Stimulated activated CD8-positive, alpha-beta memory T cell treated with anti-CD3 and anti-CD28 coated beads, Interleukin-12 subunit alpha, Interleukin-12 subunit beta, amount 100 ng/mL, for 4 hours (primary cell): ENCODE data around the gene MORN4.
"Not testable (repeated sequence)": the region's sequence is repeated elsewhere in the genome, so short reads cannot be mapped to it uniquely, and the experiment has no call there.

Experiments
- DNase-seq: peaks from one replicate; pipeline ENCODE4 v3.0.0-alpha.2; 2020; ENCODE audit warnings: low read depth

MORN4 gene

DNA sequence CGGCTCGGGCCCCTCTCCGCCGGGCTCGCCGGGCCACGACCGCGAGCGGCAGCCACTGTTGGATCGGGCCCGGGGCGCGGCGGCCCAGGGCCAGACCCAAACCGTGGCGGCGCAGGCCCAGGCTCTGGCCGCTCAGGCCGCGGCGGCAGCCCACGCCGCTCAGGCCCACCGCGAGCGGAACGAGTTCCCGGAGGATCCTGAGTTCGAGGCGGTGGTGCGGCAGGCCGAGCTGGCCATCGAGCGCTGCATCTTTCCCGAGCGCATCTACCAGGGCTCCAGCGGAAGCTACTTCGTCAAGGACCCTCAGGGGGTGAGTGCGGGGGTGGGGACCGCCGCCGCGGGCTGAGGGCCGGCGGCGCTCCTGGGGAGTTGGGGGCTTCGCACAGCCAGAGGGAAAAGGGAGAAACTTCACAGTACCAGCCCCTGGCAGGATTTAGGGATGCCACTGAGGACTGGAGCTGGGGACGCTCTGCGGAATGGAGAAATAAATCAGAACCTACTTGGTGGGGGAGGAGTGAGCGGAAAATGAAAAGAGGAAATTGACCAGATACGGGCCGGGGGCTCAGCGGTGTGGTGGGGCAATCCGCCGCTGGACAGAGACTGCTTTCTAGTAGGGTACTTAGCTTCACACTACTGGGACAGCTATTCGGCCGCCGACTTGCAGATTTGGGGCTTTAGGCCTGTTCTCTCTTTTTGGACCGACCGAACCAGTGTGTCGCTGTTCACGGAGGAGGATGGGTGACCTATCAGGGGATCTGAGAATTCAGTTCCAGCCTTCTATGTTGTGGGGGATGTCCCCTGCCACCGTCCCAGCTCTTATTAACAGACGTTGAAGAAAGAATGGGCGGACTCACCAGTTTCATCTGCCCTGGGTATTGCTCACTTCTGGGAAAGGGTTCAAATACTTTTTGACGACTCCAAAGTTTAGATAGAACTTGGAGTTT is 7.8 kb upstream of the MORN4 start:
- no peak for DNase-seq

DNA sequence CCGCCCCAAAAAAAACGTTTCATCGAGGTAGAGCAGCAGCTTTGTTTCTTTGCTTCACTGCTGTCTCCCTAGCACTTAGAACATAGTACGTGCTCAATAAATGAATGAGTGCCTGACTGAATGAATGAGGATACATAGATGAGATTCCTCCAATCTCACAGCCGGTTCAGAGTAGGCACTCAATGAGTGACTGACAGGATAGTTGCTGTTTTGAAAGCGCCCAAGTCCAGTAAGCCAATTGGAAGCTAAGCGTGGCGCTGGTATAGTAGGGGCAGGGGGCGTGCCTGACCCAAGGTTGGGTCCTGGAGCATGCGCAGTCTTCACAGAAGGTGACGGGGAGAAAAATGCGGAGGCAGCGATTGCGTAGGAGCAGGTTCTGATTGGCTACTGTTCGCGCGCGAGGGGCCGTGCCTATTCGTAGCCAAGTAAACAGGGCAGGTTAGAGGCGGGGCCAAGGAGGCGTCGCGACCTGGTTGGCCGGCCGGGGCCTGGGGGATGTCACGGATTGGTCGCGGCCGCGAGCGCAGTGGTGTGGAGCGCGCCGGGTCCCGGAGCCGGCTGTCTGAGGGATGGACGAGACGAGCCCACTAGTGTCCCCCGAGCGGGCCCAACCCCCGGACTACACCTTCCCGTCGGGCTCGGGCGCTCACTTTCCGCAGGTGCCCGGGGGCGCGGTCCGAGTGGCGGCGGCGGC is 7.0 kb upstream of the MORN4 start, which contains the start of gene PI4K2A:
Gene PI4K2A, plus strand, starts transcription at position 498 of the 694 bp plus-strand sequence. Its CDS starts 72 bp downstream, at position 570.
- DNase-seq = peak; percentile 98

DNA sequence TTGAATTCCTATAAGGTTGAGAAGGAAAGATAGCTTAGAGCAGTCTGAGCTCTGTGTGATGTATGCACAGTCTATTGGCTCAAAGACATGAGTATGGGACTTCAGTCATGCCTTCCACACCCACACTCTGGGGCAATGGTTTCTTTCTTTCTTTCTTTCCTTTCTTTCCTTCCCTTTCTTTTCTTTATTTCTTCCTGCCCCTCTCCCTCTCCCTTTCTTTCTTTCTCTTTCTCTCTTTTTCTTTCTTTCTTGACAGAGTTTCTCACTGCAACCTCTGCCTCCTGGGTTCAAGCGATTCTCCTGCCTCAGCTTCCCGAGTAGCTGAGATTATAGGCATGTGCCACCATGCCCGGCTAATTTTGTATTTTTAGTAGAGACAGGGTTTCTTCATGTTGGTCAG is 5.8 kb upstream of the MORN4 start:
- DNase-seq = not testable (repeated sequence)

DNA sequence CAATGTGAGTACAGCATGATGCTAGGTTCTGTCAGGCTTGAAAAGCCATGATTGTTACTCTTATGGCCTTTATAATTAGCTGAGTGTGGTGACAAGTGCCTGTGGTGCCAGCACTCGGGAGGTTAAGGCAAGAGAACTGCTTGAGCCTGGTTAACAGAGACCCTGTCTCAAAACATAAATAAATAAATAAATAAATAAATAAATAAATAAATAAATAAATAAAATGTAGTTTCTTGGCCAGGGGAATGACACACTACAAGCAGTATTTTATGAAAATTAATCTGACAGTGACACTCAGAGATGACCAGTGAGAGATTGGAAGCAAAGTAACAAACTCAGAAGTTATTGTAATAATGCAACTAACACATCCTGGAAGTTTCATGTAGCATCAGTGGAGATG is 2.3 kb upstream of the MORN4 start:
- no peak for DNase-seq

DNA sequence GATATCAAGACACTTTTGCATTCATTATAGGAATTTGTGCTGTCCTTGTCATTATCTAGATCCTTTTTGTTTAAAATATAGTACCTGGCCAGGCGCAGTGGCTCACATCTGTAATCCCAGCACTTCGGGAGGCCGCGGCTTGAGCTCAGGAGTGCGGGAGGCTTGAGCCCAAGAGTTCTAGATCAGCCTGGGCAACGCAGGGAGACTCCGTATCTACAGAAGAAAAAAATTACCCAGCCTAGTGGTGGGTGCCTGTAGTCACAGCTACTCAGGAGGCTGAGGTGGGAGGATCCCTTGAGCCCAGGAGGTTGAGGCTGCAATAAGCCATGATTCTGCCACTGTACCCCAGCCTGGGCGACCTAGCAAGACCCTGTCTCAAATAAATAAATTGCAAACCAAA is 621 bp upstream of the MORN4 start:
- no peak for DNase-seq

DNA sequence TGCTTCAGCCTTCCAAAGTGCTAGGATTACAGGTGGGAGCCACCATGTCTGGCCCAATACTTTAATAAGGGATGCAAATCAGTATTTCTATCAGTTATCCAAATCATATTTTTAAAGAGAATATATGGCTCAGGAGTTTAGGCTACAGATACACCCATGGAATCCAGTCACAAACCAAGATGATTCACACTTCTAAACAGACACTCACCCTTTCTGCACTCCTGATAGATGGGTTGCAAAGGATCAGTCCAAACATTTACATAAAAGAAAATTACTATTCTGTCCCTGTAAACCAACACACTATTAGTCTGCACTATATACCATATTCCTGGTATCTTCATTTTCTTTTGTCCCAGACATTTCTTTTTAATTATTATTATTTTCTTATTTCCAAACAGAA is 2.2 kb downstream of the MORN4 start:
- no peak for DNase-seq

DNA sequence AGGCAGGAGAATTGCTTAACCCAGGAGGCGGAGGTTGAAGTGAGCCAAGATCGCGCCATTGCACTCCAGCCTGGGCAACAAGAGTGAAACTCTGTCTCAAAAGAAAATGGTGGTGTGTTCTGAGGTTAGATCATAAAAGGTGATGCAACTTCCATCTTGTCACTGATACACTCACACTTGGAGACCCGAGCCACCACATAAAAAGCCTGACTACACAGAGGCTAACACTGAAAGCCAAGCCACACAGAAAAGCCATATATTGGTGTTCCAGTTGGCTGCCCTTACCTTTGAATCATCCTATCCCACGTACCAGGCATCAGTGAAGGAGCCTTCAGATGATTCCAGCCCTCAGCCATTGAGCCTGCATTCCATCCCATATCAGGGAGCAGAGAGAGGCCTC is 4.0 kb downstream of the MORN4 start:
- no peak for DNase-seq

DNA sequence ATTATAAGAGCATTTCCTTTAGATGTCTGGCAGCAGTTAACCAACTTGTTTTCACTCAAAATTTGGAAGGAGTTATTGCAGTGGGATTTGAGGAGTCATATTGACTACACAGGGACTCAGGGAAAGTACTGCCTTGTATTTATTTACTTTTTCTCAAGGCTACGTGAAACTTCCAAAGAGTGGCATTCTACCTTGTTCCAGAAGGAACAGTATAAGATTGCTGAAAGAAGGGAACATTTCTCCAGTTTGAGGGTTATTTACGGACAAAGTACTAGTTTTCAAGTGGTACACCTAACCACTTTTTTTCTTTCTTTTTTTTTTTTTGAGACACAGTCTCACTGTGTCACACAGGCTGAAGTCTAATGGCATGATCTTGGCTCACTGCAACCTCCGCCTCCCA is 5.1 kb downstream of the MORN4 start:
- no peak for DNase-seq

DNA sequence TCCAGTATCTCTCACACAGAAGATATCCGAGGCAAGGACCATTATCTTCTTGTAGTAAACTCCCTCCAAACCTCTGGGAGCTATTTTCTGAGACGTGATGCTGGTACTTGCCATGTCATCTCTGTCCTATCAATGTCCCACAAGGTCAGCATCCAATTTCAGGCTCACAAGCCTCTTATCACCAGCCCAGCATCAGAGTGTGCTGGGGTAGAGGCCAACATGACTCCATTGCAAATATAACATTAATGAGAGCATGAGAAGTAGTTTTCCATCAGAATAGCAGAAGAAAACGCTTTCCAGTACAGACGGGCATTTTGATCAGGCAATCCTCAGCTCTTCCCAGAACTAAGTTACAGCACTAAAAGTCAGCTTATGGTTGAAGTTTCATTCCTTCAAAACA is 5.6 kb downstream of the MORN4 start:
- DNase-seq = no peak

DNA sequence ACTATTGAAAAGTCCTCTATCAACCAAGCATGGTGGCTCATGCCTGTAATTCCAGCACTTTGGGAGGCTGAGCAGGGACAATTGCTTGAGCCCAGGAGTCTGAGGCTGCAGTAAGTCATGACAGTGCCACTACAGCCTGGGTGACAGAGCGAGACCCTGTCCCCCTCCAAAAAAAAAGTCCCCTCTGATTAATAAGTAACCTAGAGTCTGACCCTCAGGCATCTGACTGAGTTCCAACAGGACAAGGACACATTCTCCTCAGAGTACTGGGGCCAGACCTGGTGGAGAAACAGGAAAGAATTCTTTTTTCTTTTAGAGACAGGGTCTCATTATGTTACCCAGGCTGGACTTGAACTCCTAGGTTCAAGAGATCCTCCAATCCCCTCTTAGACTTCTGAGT is 10.0 kb downstream of the MORN4 start:
- DNase-seq = no peak

DNA sequence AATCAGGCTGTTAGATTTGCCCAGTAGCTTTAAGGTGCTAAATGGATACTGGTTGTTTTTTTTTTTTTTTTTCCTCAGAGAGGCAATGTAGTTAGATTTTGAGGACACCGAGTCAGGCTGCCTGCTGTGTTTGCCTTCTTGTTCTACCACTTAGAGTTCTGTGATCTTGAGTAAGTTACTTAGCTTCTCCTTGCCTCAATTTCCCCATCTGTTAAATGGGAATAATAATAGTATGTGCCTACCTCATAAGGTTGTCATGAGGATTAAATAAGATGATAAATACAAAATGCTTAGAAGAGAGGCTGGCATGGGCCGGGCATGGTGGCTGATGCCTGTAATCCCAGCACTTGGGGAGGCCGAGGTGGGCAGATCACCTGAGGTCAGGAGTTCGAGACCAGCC is 14.6 kb downstream of the MORN4 start:
- DNase-seq = no peak

DNA sequence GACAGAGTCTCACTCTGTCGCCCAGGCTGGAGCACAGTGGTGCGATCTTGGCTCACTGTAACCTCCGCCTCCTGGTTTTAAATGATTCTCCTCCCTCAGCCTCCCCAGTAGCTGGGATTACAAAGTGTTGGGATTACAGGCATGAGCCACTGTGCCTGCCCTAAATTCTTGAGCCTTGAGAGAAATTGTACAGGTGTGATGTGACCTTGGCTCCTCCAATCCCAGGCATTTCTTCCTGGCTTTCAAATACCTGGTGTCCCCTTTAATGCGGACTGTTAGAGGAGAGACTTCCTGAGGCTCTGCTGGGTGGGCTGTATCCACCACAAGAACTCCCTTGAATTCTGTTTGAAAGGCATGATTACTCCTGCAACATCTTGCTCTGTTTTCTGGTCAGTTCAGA is 15.0 kb downstream of the MORN4 start:
- DNase-seq = no peak

DNA sequence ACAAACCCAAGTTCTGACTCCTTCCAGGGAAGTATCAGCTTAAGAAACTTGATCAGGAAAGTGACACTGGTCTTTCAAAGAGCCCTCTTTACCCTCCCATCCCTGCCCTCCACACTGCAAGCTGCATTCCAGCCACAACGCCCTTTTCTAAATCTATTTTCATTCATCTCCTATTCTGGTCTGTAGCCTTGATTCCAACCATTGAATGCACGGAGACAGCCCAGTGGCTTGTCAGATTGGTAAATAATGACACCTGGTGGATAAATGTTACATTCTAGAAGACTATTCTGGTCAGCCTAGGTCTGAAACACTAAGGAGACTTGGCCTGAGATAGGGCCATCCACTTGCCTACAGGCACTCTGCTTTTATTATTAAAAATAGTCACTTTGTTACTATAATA is 20.9 kb downstream of the MORN4 start:
- DNase-seq = no peak

DNA sequence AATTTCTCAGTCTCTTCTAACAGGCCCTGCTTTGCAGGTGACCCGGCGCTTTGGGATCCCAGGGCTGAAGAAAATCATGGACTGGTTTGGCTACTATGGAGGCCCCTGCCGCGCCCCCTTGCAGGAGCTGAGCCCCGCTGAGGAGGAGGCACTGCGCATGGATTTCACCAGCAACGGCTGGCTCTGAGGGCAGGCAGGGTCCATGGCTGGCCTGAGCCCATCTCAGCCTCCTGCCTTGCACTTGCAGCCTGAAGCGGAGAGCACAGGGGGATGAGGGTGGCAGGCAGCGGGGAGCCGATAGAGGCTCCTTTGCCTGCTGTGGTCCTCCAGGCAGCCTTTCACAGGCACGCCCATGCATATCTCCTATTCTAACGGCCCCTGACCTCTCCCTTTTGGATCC is 21.8 kb downstream of the MORN4 start:
- no peak for DNase-seq

DNA sequence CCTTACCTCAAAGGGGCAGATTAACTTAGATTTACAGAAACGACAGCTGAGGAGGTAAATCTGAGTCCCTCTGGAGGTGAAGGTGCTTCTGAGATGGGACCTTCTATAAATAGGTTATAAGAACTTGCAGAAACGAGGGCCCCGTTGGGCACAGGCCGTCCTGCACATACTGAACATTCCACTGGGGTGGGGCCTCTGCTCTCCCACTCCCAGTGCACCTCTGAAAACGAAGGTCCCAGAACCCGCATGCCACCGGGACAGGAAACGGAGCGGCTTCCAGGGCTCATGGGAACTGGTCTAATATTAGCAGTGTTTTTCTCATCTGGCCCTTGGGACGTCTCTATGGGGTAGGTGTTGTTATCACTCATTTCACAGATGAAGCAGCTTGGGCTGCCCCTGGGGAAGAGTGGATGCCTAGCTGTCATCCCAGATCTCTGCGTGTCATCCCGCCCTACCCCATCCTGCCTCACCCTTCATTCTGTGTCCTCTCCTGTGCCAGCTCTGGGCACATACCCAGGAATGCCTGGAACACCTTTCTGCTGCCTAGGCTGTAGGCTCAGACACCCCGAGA is 24.2 kb downstream of the MORN4 start:
- DNase-seq = no peak

DNA sequence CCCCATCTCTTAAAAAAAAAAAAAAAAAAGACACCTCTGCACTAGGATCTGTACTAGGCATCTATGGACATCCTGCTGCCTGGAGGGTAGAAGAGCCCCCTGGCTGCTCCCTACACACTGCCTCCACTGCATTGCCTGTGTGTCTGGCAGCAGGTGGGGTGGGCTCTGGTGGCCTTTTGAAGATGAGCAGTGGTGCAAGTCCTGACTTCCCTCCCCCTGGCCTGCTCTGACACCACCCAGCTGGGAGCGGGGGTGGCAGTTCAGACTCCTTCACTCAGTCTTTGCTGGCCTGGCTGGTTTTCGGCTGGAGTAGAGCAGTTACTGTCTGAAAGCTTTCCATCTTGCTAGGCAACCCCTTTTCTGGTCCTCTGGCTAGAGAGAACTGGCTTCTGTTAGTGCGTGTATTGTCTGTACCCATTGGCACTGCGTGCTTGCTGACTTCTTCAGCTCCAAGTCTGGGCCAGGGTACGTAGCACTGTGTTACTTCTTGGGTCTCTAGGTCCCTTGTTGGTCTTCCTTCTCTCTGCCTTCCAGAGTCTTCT is 26.1 kb downstream of the MORN4 start:
- no peak for DNase-seq

DNA sequence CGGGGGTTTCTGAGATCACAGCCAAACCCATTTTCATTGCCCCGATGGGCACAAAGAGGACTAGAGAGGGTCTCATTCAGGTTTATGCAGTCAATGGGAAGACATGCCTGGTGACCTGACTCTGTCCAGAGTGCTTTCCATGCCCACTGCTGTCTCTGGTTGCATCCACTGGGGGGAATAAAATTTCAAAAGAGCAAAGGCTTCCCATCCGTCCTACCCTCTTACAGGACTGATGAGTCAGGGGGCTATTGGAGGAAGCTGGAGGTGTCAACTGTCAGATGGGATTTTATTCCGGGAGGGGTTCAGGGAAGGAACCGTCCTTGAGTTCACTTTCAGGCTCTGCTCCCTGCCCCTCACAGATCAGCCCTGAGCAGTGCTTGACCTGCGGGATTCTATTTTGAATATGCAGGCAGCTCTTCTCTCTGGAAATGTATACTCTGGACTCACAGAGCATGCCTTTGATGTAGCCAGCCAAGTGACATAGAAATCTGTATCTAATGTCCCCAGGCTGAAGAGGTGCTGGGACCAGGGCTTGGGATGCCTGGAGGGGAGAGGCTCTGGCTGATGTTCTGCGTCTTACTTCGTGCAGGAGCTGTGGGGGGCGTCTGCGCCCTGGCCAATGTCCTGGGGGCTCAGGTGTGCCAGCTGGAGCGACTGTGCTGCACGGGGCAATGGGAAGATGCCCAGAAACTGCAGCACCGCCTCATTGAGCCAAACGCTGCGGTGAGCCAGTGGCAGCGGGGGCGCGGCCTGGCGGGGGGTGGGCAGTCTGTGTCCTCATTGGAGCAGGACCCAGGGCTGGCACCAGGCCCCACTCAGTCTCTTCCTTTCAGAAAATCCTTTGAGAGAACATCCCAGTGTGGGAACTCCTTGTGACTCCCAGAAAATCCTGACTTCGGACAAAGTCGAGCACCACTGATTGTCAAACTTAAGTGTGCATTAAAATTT is 31.8 kb downstream of the MORN4 start:
- DNase-seq = no peak

DNA sequence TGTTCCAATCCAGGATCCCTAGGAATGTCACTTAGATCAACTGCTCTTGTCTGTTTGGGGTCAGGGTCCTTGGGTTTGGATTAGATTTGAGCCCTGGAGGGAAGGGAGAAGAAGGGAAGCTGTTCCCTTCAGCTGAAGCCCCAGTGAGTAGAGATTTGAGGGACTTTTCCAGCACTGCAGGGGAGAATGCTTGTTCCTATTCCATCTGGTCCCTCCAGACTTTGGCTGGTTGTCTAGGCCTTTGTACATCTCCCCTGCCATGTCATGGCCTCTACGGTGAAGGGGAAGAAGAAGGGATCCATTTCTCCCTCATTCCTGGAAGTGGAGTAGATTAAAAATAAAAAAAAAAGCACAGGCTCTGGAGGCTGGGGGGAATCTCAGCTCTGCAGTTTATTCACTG is 32.7 kb downstream of the MORN4 start:
- no peak for DNase-seq

DNA sequence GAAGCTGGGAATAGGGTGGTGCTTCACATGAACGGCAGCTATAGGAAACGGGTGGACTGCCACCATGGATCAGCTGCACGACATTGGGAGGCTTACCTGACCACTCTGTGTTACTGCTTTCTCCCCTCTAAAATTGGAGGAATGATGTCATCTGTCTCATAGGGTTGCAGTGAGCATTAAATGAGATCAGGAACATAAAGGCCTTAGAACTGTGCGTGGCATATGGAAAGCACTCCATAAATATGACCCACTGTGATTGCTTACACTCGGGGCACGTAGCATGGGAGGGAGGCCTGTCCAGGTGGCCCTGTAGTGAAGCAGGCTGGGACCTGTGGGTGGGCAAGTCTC is 34.1 kb downstream of the MORN4 start:
- no peak for DNase-seq

DNA sequence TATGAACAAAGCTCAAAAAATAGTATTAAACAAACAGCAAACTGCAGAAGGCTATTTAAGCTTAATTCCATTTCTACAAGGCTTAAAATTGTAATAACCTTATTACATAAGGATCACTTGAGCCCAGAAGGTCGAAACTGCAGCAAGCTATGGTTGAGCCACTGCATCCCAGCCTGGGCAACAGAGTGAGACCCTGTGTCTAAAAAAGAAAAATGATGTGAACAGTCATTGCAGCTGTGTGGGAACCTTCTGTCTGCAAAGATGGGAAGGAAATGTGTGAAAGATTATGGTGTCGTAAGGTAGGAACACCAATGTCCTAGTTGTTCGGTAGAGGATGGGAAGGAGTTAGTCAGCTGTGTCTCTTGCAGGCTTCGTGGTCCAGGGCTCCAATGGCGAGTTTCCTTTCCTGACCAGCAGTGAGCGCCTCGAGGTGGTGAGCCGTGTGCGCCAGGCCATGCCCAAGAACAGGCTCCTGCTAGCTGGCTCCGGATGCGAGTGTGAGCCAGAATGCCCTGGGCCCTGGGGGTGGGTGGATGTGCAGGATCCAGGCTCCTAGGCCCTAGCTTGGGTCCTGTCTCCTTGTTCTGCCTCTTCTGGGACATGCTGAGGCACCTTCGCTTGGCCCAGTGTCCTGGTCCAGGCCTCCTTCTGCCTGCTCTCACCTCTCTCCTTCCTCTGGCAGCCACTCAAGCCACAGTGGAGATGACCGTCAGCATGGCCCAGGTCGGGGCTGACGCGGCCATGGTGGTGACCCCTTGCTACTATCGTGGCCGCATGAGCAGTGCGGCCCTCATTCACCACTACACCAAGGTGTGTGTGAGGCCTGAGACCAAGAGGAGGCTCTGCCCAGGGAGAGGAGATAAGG is 34.7 kb downstream of the MORN4 start:
- DNase-seq = no peak

DNA sequence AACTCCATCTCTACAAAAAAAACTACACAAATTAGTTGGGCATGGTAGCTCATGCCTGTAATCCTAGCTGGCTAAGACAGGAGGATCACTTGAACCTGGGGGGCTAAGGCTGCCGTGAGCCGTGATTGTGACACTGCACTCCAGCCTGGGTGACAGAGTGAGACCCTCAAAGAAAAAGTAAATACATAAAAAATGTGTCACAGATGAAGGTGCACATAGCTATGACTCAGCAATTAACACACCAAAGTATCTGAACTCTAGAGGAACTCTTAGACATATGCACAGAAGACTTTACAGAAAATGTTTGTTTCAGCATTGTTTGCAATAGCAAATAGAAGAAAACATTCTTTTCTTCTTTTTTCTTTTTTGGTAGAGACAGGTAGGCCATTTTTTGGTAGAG is 35.5 kb downstream of the MORN4 start:
- DNase-seq = no peak
